HG03108 (cell line): ENCODE measurements around the gene GNAO1.

Source experiments
- ATAC-seq: cut with Tn5 transposase; IDR thresholded peaks from one replicate; pipeline ENCODE4 v1.9.1; 2021; ENCODE audit warnings: moderate library complexity; ENCODE audit not compliant: unreplicated experiment

The GNAO1 gene

GRCh38 chr16:56191156-56191815, at the start of gene GNAO1:
GNAO1 (plus strand) TSS chr16:56191489; CDS start chr16:56192236, 747 bp downstream.
- no peak for ATAC-seq

DNA sequence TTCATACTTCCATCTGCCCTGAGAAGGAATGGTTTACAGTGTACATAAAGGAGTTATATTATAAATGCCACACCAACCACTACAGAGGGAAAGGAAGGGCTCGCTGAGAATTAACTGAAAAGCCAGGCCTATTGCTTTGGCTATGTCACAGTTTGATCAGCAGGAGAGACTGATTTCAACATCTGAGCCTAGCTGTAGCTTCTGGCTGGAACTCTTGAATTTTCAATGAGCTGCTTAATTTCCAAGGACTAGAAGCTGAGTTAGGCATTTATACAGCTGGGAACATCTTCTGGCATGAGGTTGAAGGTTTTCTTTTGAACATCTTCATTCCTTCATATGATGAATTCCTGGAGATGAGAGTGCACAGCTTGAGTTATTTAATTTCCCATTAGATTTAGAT, 47.6 kb upstream of the GNAO1 start:
- no peak for ATAC-seq

DNA sequence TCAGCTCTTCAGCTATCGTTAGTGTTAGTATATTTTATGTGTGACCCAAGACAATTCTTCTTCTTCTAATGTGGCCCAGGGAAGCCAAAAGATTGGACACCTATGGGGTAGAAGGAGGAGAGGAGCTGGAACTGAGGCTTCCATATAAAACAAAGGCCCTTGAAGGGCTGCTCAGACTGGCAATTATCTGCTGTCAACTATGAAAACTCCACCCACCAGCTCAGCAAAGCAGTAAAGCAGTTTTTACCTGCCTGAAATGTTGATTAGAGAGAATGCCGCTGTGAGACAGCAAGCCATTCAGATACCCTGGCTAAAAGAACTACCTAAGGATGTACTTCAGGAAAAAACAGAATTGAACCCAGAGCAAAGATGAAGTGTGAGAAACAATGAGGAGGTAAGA, 45.9 kb upstream of the GNAO1 start:
- ATAC-seq: no peak

- no peak for ATAC-seq
Observed at GRCh38 chr16:56151621-56152020, 39.7 kb upstream of the GNAO1 start.

- ATAC-seq: no peak
Observed at GRCh38 chr16:56161658-56162057, 29.6 kb upstream of the GNAO1 start.

GRCh38 chr16:56163089-56163488, 28.2 kb upstream of the GNAO1 start:
- ATAC-seq: no peak

- no peak for ATAC-seq
Observed at GRCh38 chr16:56163938-56164337, 27.4 kb upstream of the GNAO1 start.

GRCh38 chr16:56164636-56165035, 26.7 kb upstream of the GNAO1 start:
- no peak for ATAC-seq

DNA sequence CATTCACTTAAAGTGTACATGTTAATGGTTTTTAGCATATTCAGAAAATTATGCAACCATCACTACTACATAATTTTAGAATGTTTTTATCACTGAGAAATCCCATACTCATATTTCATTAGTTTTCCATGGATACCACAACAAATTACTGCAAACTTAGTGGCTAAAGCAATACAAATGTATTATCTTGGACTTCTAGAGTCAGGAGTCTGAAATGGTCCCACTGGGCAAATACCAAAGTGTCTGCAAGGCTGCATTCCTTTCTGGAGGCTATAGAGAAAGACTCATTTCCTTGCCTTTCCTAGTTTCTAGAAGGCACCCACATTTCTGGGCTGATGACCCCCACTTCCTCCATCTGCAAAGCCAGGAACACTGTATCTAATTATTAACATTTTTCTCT, 16.9 kb upstream of the GNAO1 start:
- no peak for ATAC-seq

DNA sequence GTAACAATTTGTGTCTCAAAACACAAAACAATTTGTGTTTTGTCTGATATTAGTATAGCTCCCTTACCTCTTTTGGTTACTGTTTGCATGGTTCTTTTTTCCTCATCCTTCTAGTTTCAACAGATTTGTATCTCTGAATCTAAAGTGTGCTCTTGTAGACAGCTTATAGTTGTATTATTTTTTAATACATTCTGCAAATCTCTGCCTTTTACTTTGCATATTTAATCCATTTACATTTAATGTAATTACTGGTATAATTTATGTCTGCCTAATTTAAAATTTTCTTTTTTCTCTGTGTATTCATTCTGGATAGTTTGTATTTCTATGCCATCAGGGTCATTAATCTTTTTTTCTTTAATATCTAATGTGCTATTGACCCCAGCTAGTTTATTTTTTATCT, 9.9 kb upstream of the GNAO1 start:
- no peak for ATAC-seq

- no peak for ATAC-seq
Observed at GRCh38 chr16:56183266-56183665, 8.0 kb upstream of the GNAO1 start.

GRCh38 chr16:56190048-56190676, 1.1 kb upstream of the GNAO1 start:
- ATAC-seq: no peak

DNA sequence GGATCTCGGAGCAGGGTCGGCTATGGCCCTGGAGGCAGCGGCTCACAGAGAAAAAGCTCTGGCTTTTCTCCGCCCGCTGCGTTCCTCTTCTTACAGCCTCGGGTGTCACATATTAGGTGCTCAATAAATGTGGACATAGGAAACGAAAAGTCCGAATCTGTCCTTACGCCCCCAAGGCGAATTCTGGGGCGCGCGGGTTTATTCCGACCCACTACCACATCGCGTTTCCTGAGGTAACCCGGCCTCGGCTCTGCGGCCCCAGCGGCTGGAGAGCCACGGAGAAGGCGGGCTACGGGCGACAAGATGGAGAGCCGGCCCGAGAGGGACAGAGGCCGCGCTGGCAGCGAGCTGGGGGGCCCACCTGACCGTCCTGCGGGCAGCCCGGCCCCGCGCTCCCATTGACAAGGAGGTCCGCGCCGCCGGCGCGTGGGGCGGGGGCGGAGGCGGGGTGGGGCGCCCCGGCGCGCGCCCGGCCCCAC, 573 bp upstream of the GNAO1 start:
- no peak for ATAC-seq

GRCh38 chr16:56191835-56192634, 746 bp downstream of the GNAO1 start:
- no peak for ATAC-seq

GRCh38 chr16:56192635-56192945, 1.3 kb downstream of the GNAO1 start:
- ATAC-seq: no peak

DNA sequence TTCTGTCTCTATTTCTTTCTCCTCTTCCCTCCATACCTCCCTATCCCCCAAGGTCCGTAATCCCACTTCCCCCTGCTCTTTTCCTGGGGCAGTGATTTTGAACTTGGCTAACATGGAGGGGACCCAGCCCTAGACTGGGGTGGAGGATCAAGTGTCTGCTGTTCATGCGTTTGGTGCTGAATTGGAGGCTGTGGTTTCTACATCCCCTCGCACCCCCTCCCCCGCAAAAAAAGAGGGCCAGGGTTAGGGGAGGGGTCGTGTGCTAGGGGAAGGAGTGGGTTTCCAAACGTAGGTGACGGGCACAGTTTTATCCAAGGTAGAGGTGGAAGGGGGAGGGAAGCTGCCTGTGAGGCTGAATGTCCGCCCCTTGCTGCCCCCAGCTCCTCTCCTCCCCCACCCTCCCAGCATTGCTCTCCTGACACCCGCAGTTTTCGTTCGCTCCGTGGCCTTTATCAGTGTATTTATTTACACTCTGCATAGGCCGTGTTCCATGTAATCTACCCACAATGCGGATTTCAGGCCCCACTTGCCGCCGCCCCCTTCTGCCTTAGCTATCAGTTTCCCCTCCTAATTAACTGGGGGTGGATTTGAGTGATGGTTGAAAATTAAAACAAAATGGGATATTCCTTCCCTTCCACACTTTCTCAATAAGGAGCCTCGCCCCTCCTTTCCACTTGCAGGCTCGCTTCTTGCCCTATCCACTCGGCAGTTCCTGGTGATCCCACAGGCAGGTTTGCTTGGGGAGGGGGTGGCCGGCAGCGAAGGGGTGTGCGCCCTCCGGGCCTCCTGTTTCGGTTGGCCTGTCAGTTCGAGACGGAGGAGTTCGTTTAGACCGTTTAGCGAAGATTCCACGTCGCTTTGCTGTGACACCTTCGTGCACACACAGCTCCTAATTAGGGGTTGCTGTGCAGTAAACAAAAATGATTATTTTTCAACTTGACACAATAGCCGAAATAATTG, 2.0 kb downstream of the GNAO1 start:
- no peak for ATAC-seq

DNA sequence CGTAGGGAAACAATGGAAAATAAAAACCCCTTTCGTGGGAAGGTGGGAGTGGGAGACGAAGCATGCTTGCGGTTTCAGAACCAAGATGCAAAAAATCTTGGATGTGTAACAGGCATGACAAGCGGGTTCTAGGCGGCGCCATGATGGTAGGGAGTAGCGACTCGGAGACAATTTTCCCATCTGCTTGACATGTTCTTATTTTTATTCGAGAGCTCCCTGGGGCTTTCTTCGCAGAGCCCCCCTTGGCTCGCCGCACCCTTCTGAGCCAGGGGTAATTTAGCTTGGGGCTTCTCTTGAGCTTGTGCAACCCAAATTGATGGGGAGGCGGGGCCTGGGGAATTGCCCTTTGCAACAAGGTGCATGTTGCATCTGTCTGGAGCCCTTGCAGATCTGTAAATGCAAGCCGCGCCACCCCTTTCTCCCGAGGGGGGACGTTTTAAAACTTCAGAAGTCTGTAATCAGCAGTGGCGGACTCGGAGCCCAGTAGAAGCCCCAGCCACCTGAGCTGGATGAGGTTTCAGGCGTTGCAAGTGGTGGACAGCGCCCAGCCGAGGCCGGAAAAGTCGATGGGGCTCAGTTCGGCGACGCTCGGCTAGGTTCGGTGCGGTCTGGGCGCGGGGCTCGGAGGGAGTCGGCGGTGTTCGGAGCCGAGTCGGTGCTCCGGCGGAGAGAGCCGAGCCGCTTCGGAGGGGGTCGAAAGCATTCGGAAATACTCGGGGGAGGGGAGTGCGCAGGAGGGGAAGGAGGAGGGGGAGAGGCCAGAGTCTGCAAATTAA, 2.9 kb downstream of the GNAO1 start:
- ATAC-seq: no peak

DNA sequence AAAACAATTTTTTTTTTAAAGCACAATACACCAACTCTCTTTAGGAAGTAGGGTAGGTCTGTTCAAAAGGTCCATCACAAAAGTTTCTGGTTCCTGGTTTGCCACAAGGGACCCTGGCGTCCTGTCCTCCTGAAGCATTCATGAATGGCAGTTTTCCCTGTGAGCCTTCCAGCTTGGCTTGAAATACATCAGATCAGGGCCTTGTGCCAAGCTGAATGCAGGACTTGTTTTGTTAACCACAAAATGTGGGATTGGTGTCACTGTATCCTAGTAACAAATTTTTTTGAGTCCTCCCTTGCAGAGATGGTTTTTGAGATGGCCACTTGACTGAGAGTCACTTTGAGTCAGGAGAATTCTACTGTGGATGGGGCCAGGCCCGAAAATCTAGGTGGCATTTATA, 3.9 kb downstream of the GNAO1 start:
- no peak for ATAC-seq

- no peak for ATAC-seq
Observed at GRCh38 chr16:56196381-56196780, 5.1 kb downstream of the GNAO1 start.
